Panc1 (cell line): ENCODE measurements around the gene OLFML2B.
"Not testable (repeated sequence)": the region's sequence is repeated elsewhere in the genome, so short reads cannot be mapped to it uniquely, and the experiment has no call there.

ENCODE experiments used
- CTCF ChIP-seq: fragments of 450-650 bp; IDR thresholded peaks from 2 replicates; pipeline ENCODE4 v1.5.1; 2017; ENCODE audit warnings: mild to moderate bottlenecking
- TCF7L2 ChIP-seq: IDR thresholded peaks from 2 replicates; pipeline ENCODE4 v1.6.1; 2011; ENCODE audit warnings: mild to moderate bottlenecking, low read depth, low read length, inconsistent platforms

DNA sequence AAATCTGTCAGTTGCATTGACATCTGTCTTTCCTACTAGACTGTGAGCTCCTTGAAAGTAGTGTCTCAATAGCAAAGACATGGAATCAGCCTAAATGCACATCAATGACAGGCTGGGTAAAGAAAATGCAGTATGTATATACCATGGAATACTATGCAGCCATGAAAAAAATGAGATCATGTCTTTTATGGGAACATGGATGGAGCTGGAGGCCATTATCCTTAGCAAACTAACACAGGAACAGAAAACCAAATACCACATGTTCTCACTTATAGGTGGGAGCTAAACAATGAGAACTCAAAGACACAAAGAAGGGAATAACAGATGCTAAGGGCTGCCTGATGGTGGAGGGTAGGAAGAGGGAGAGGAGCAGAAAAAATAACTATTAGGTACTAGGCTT is 5.9 kb downstream of the OLFML2B start:
- TF ChIP-seq TCF7L2, CTCF: not testable (repeated sequence)
